GF-D8 (cell line): ENCODE measurements around the gene PSMD13.

Experiments
- DNase-seq: peaks from one replicate; lab custom pipeline; 2025; lab: John Stamatoyannopoulos, UW

Gene PSMD13

GRCh38 chr11:288478-289397 is 52.0 kb downstream of the PSMD13 start, which contains the start of gene PGGHG:
Gene PGGHG, plus strand, starts transcription at chr11:289126. Its CDS starts 691 bp downstream, at chr11:289817.
- DNase-seq, result no peak

- no peak for DNase-seq
Measured at GRCh38 chr11:289398-289711, 52.6 kb downstream of the PSMD13 start.

GRCh38 chr11:289712-290620 is 53.2 kb downstream of the PSMD13 start:
- DNase-seq, result no peak

- no peak for DNase-seq
Measured at GRCh38 chr11:290621-291231, 54.0 kb downstream of the PSMD13 start.

DNA sequence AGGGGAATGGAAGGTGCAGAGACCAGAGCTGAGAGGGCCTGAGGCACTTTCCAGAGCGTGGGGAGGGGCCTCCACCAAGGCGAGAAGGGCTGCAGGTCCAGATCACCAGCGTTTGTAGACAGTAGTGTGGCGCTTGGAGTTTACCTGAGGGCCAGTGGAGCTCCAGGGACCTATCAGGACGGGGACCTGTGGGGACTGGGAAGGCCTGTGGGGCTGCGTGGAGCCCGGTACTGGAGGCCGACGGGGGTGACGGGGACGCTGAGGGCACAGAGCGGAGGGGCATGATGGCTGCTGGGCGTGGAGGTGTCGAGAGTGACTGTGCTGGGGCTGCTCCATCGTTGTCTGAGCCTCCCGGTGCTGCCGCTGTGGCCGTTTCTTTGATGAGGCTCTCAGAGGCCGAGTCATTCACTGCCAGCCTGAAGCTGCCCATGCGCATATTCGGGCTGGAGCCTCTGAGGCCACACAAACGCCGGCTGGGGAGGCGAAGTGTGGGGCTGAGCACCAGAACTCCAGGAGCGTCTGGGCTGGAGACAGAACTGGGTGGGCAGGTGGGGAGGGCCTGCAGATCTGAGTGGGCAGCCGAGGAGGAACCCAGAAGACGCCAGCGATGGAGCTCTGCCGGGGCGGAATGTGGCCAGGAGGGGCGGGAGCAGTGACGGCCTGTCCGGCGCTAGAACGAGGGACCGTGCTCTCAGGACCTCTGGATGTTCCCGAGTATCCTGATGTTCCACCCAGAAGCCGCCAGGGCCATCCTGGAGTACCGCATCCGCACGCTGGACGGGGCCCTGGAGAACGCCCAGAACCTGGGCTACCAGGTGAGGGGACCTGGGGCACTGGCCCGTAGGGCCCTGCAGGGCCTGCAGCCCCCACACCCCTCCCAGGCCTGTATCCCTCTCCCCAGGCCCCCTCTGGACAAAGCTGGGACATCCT is 54.8 kb downstream of the PSMD13 start:
- DNase-seq, result no peak

DNA sequence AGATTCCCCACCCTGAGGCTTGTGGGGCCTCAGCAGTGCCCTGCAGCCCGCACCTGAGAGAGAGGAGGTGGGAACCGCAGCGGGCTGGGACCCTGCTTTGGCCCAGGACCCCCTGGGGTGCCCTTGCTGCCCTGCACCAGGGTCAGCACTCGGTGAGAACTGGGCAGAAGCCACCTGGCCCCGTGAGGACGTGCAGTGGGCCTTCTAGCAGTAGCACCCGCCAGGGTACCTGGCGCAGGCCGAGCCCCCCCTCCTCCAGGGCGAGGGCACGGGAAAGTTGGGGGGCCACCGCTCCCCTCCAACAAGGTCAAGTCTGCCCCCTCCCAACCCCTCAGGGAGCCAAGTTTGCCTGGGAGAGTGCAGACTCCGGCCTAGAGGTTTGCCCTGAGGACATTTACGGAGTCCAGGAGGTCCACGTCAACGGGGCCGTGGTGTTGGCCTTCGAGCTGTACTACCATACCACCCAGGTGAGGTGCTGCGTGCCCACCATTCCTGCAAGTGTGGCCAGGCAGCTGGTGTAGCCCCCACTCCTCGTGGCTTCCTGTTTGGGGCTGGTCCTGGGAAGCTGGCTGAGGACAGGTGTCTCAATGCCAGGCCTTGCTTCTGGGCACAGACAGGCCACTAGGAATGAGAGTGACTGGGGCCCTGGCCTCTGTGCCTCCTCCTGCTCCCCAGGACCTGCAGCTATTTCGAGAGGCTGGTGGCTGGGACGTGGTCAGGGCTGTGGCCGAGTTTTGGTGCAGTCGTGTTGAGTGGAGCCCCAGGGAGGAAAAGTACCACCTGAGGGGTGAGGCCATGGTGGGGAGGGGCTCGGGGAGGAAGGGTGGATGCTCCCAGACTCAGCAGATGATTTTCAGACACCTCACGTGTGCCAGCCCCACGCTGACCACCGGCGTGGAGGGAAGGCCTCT is 55.7 kb downstream of the PSMD13 start:
- no peak for DNase-seq

- no peak for DNase-seq
Measured at GRCh38 chr11:293271-293851, 56.6 kb downstream of the PSMD13 start.

- DNase-seq, result no peak
Measured at GRCh38 chr11:293852-294661, 57.3 kb downstream of the PSMD13 start.

DNA sequence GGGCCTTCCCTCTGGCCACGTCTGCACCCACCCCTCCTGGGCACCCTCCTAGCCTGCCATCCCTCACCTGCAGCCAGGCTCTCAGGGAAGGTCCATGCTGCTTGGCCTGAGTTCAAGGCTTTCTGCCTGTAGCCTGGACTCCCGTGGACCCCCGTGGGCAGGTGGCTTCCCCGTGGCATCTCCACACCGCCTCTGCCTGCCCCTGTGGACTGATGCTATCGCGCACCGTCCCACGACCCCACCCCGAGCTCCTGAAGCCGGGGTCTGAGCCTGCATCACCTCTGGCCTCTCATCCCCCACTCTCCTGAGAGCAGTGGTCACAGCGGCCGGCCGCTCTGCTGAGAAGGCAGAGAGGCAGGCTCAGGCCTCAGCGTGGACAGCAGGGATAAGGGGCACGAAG is 58.0 kb downstream of the PSMD13 start:
- DNase-seq, result no peak

DNA sequence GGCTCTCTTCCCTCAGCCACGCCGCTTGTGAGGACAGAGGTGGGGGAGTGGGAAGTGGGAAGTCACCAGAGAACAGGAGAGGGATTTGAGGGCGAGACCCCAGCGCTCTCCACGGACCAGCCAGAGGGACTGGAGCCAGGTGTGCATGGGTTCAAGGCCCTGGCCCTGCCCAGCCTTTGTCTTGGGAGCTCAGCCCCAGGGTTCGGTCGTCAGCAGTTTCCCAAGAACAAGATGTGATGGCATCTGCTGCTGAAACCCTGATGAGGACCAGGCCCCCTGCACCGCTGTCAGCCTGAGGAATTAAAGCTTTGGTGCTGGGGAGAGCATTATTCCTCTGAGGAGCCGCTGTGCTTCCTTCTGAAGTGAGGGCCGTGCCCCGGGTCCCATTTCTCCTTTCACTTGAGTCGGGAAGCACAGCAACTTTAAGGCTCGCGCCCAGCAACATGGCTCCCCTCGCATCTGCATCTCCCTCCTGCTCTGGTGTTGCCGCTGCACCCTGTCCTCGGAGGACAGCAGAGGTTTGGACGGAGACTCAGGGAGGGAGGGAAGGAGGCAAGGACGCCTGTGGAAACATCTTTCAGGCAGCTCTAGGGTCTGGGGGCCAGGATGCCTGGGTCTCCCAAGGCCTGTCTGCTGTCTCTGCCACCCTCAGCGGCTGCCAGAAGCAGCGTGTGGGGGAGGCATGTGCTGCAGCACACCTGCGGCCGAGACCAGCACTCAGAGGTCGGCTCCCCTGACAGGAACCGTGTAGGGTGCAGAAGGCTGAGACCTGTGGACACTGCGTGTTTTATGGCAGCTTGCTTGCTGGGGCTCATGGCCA is 58.8 kb downstream of the PSMD13 start:
- DNase-seq, result no peak

- no peak for DNase-seq
Measured at GRCh38 chr11:296171-297050, 59.6 kb downstream of the PSMD13 start.

- no peak for DNase-seq
Measured at GRCh38 chr11:297051-297585, 60.3 kb downstream of the PSMD13 start.

DNA sequence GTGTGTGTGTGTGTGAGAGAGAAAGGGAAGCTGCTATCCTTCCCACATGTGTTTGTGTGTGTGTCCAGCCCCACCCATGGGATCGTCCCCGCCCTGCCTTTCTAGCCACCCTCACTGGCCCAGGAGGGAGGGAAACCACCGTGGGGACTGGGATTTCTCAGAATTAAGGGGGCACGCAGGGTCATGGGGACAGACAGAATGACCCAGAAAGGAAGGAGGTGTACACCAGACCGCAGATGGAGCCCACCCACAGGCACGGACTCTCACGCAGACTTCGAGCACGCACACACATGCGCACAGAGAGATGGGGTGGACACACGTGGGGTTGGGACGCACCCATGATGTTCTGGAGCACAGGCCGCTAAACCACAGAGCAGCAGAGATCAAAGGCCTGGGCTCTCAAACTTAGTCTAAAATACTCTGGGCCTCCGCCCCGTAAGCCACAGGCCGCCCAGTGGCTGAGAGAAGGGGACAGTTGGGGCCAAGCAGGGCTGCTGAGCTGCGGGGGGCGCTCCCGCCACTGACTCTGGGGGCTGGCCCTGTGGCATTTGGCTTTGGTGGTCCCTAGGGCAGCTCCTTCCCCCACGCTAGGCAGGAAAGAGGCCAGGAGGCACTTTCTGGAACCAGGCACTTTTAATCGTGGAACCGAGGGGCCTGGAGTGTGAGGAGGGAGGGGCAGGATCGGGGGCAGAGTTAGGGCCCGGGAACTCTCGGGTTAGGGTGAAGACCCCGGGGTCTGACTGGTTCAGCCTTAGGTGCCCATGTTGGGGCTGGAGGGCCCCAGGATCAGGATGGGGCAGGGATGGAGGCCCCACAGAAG is 61.0 kb downstream of the PSMD13 start:
- no peak for DNase-seq

GRCh38 chr11:298406-299065 is 61.8 kb downstream of the PSMD13 start:
- no peak for DNase-seq
